Aorta (tissue), 5 donors: ENCODE data around the gene SLC16A8. TPM values are rescaled to one million over a fixed set of nuclear protein-coding genes. Genes with fewer than 3 reads are reported as not detected.

Experiments
- ATAC-seq: fragments of 200-7000 bp; cut with Tn5 transposase; one replicate; pipeline ENCODE4 v1.9.1; 2022; ENCODE audit warnings: moderate library complexity; ENCODE audit not compliant: low FRiP score
- DNase-seq, 2 donors: peaks; one replicate each; pipeline ENCODE4 v3.0.0-alpha.2; 2020
- H3K27ac ChIP-seq, 2 donors: one replicate each; pipeline ENCODE4 v1.5.1; 2013; ENCODE audit warnings: low read length in 2 of 2, mild to moderate bottlenecking in 2 of 2, moderate library complexity in 2 of 2, control low read depth in 1 of 2, inconsistent platforms in 1 of 2, low read depth in 1 of 2
- H3K27me3 ChIP-seq, 2 donors: one replicate each; pipeline ENCODE4 v1.6.1; 2013; ENCODE audit warnings: control low read depth in 1 of 2, low read length in 1 of 2, mild to moderate bottlenecking in 1 of 2, moderate library complexity in 1 of 2; ENCODE audit not compliant: insufficient read depth in 2 of 2, control insufficient read depth in 1 of 2
- H3K36me3 ChIP-seq, 2 donors: one replicate each; pipeline ENCODE4 v1.6.1; 2013; ENCODE audit warnings: control low read depth in 1 of 2, low read length in 1 of 2, mild to moderate bottlenecking in 1 of 2; ENCODE audit not compliant: insufficient read depth in 2 of 2, control insufficient read depth in 1 of 2
- H3K4me1 ChIP-seq, 2 donors: one replicate each; pipeline ENCODE4 v1.6.1; 2013; ENCODE audit warnings: low read length in 2 of 2, control low read depth in 1 of 2, mild to moderate bottlenecking in 1 of 2, moderate library complexity in 1 of 2; ENCODE audit not compliant: insufficient read depth in 2 of 2, control insufficient read depth in 1 of 2
- H3K4me3 ChIP-seq, 2 donors: one replicate each; pipeline ENCODE4 v1.5.1; 2013; ENCODE audit warnings: low read length in 2 of 2, control low read depth in 1 of 2, mild to moderate bottlenecking in 1 of 2
- H3K9me3 ChIP-seq: one replicate; pipeline ENCODE4 v1.6.1; 2013; ENCODE audit warnings: mild to moderate bottlenecking, low read length; ENCODE audit not compliant: control insufficient read depth
- WGBS, 2 donors: extraction: QIAGEN DNeasy Blood & Tissue Kit; methylation state at CpG; one replicate each; pipeline ENCODE4 v1.1.7; 2013; 5-methylcytosine and 5-hydroxymethylcytosine counted together
- intact Hi-C, 2 donors: fragments of 100-400 bp; cut with DNase I; formaldehyde crosslinking; loops; one replicate each; pipeline versions ENCODE4 v1.14.2 to v1.15.0; 2022
- polyA plus RNA-seq, 2 donors: library from polyadenylated mRNA; stranded (reverse); fragments of 200-250 nt; gene quantifications; one replicate each; pipeline ENCODE4 v1.2.3, GENCODE V29; 2013
- total RNA-seq, 2 donors: library from RNA; stranded (reverse); fragmentation: NEBNext Ultra II Directional; extraction: Animal tissue kit (Norgen Biotek cat#: 25700); gene quantifications; one replicate each; pipeline ENCODE4 v1.2.1, GENCODE V29; 2021
- donor health status: healthy with polysubstance abuse.
- donor health status: Bipolar disorder and iron deficiency.
- donor health status: DM: no; HTN: no; CAD: no.
- donor health status: DM: no; HTN: no; CAD: no.
- donor health status: DM: yes; HTN: yes; CAD: no.

SLC16A8 gene
- total and polyA plus RNA-seq, 4 donors = 0.25 to 0.81 (median 0.72) TPM; not detected in 1

- H3K27ac ChIP-seq = no peak overlapping the region
- ATAC-seq (no peak), DNase-seq (peak; percentile 46 to 69)
- H3K9me3 ChIP-seq = no peaks in the 10 kb centered on the region
- no peak overlapping the region for H3K4me3 ChIP-seq
- H3K36me3 ChIP-seq = no peaks in the 10 kb centered on the region
- intact Hi-C loops = loop anchor here in 1 of 2 donors (5.0 kb wide), 1 partner anchor 73 kb away; the partner anchor contains the start of gene PLA2G6
- 73 to 84% methylated on average over 19 to 22 of the region's 22 CpGs for WGBS, 2 donors
- H3K4me1 ChIP-seq = no peaks in the 10 kb centered on the region
- no peaks in the 10 kb centered on the region for H3K27me3 ChIP-seq
Observed at GRCh38 chr22:38109371-38110001, 25.5 kb upstream of the SLC16A8 start.

GRCh38 chr22:38108561-38109319, 24.8 kb upstream of the SLC16A8 start:
- no peaks in the 10 kb centered on the region for H3K36me3 ChIP-seq
- H3K4me1 ChIP-seq = no peaks in the 10 kb centered on the region
- H3K27me3 ChIP-seq = no peaks in the 10 kb centered on the region
- H3K27ac ChIP-seq = no peak overlapping the region
- DNase-seq = peak; percentile 38 to 49
- ATAC-seq = no peak
- WGBS, 2 donors = 89 to 91% methylated on average over 15 of the region's 15 CpGs
- intact Hi-C loops = no loop called here
- no peak overlapping the region for H3K4me3 ChIP-seq
- no peaks in the 10 kb centered on the region for H3K9me3 ChIP-seq

DNA sequence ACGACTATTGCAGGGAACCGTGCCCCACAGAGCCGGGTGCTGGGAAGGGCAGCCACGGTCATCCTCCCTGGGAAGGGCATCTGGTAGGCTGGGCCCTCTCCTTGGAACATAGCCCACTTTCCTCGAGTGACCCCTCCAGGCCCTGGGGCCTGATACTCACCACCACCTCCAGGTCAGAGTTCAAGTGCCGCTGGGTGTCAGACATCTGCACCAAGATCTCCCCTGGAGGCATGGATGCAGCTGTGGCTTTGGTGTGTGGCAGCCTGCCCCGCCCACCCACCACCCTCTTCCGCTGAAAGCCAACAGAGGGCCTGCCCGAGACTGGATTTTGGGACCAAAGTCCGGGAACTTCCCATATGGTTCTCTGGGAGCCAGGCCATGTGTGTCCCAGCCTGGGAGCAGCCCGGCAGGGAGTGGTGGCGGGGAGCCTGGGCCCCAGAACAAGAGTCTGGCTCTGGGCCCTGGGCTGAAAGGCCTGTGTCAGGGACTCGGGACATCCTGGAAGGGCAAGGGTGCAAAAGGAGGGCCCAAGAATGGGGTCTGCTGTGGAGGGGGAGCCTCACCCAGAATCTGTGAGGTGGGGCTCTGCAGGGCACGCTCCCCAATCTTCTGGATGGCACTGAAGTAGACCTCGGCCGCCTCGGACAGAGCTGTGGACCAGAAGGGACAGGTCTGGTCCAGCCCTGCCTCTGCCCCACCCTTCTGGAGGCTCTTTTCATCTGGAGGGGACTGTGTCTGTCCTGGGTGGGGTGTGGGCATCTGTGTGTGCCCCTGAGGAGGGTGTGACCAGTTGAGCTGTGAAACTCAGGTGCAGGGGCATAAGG, 23.9 kb upstream of the SLC16A8 start:
- Histone ChIP-seq H3K36me3 (no peaks in the 10 kb centered on the region), H3K27ac (no peak overlapping the region), H3K9me3 (no peaks in the 10 kb centered on the region), H3K27me3 (no peaks in the 10 kb centered on the region), H3K4me1 (no peaks in the 10 kb centered on the region), H3K4me3 (no peak overlapping the region)
- ATAC-seq (no peak), DNase-seq (peak; percentile 49 to 72)
- 50 to 55% methylated on average over 17 of the region's 17 CpGs for WGBS, 2 donors
- intact Hi-C loops = no loop called here

- Histone ChIP-seq H3K27ac (no peak overlapping the region), H3K4me1 (no peaks in the 10 kb centered on the region), H3K9me3 (no peaks in the 10 kb centered on the region), H3K4me3 (no peak overlapping the region), H3K36me3 (no peaks in the 10 kb centered on the region), H3K27me3 (no peaks in the 10 kb centered on the region)
- WGBS, 2 donors = 76 to 80% methylated on average over 17 of the region's 17 CpGs
- intact Hi-C loops = no loop called here
- no peak for ATAC-seq
- peak; percentile 29 to 71 for DNase-seq
Observed at GRCh38 chr22:38106814-38107578, 23.0 kb upstream of the SLC16A8 start.

- Histone ChIP-seq H3K36me3 (no peaks in the 10 kb centered on the region), H3K27me3 (no peaks in the 10 kb centered on the region), H3K27ac (no peak overlapping the region), H3K4me3 (no peak overlapping the region), H3K9me3 (no peaks in the 10 kb centered on the region), H3K4me1 (no peaks in the 10 kb centered on the region)
- intact Hi-C loops = no loop called here
- WGBS, 2 donors = 82 to 85% methylated on average over 6 of the region's 6 CpGs
- DNase-seq (peak in 1 of 2 donors; percentile 26), ATAC-seq (no peak)
Observed at GRCh38 chr22:38104084-38104483, 20.1 kb upstream of the SLC16A8 start.

DNA sequence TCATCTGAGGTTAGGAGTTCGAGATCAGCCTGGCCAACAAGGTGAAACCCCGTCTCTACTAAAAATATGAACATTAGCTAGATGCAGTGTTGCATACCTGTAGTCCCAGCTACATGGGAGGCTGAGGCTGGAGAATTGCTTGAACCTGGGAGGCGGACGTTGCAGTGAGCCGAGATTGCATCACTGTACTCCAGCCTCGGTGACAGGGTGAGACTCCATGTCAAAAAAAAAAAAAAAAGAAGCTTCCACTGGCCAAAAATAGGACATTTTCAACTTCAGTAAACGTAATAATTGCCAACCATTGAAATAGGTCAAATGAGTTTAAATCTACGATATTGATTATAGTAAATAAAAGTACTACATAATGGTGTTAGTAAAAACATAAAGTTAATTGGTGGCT, 19.7 kb upstream of the SLC16A8 start:
- DNase-seq (no peak), ATAC-seq (no peak)
- 62 to 71% methylated on average over 8 of the region's 8 CpGs for WGBS, 2 donors
- Histone ChIP-seq H3K9me3 (no peaks in the 10 kb centered on the region), H3K4me3 (no peak overlapping the region), H3K36me3 (no peaks in the 10 kb centered on the region), H3K27ac (no peak overlapping the region), H3K27me3 (no peaks in the 10 kb centered on the region), H3K4me1 (no peaks in the 10 kb centered on the region)
- intact Hi-C loops = no loop called here

DNA sequence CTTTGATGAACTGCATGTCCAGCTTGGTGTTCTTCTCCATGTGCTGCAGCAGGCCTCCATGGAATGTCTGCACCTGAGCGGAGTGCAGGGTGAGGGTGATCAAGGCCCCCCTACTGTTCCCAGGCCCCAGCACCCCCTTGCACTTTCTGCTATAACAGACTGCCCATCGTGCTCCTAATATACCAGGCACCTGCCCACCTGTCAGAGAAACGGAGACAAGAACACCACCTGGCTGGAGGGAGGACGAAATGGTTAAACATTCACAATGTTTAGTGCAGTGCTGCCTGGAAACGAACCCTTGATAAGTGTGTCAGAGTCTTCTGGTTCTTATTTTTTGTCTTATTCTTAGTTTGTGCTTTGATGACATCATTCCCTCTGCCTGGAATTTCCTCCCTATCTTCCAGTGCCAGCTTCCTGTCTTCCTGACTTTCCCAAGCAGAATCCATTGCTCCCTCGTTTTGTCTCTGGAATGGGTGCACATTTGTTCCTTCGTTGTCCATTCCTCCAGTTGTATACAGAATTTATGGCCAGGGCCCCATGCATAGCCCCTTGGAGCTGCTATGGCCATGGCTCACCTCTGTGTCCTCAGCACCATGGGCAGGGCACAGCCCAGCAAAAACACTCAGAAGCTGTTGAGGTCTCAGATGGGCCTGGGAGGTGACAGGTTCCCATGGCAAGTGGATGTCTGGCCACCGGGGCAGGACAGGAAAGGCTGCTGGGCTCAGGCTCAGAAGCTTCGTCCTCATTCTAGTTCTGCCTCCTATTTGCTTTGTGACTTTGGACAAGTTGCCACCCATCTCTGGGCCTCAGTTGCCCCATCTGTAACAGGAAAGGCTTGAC, 14.6 kb upstream of the SLC16A8 start:
- ATAC-seq (no peak), DNase-seq (peak; percentile 32 to 63)
- peak overlapping the region in 1 of 2 donors; percentile 11 for H3K27ac ChIP-seq
- H3K4me1 ChIP-seq = no peaks in the 10 kb centered on the region
- intact Hi-C loops = no loop called here
- 36% methylated on average over 9 of the region's 9 CpGs for WGBS, 2 donors
- H3K27me3 ChIP-seq = no peaks in the 10 kb centered on the region
- H3K9me3 ChIP-seq = no peaks in the 10 kb centered on the region
- no peak overlapping the region for H3K4me3 ChIP-seq
- H3K36me3 ChIP-seq = no peaks in the 10 kb centered on the region
